Liver (tissue), 3 donors: ENCODE results near the gene ATIC.

Experiments used
- EGR1 ChIP-seq, 2 donors: IDR thresholded peaks; 2 replicates each; pipeline ENCODE4 v1.6.1; 2016 to 2018; ENCODE audit warnings: antibody characterized with exemption in 2 of 2, low read depth in 2 of 2
- FOXA1 ChIP-seq: IDR thresholded peaks from 2 replicates; pipeline ENCODE4 v1.6.1; 2016; ENCODE audit warnings: antibody characterized with exemption
- JUND ChIP-seq, 2 donors: IDR thresholded peaks; 2 replicates each; pipeline ENCODE4 v1.6.1; 2016; ENCODE audit warnings: antibody characterized with exemption in 2 of 2
- NR2F2 ChIP-seq: IDR thresholded peaks from 2 replicates; pipeline ENCODE4 v1.6.1; 2016; ENCODE audit warnings: antibody characterized with exemption
- SP1 ChIP-seq: IDR thresholded peaks from 2 replicates; pipeline ENCODE4 v1.6.1; 2018; ENCODE audit warnings: antibody characterized with exemption, mild to moderate bottlenecking
- YY1 ChIP-seq: IDR thresholded peaks from 2 replicates; pipeline ENCODE4 v1.6.1; 2016; ENCODE audit warnings: antibody characterized with exemption, mild to moderate bottlenecking
- TF ChIP-seq, protein P1 (sequence below): fragments of 150-350 bp; IDR thresholded peaks from 2 replicates; pipeline ENCODE4 v1.5.1; 2017; ENCODE audit warnings: improper control_type of control experiment, low read depth, low read length; ENCODE audit not compliant: missing input control
- TF ChIP-seq, protein P2 (sequence below): IDR thresholded peaks from 2 replicates; pipeline ENCODE4 v1.6.1; 2016; ENCODE audit warnings: antibody characterized with exemption, mild to moderate bottlenecking
- donor health status: healthy.
- donor health status: healthy.

DNA sequence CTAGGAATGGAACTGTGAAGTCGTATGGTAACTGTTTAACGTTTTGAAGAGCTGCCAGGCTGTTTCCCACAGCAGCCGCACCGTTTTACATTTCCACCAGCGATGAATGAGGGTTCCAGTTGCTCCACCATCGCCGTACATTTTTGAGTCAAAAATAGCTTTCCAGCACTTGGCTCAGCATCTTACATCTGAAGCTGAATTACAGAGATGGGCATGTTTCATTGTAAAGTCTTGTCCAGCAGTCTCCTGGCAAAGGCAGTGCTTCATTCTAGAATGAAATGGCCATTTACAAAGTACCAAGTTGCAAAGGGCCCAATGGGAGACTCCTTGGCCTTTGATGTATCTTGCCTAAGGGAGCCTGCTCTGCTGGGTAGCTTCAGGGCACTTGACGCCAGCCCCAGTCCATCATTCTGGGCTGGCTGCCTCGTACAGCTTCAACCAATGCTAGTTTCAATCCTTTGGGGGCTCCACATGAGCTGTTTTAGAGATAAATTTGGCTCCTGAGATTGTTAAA lies 45.1 kb downstream of the ATIC start:
- TF ChIP-seq, protein P1, sequence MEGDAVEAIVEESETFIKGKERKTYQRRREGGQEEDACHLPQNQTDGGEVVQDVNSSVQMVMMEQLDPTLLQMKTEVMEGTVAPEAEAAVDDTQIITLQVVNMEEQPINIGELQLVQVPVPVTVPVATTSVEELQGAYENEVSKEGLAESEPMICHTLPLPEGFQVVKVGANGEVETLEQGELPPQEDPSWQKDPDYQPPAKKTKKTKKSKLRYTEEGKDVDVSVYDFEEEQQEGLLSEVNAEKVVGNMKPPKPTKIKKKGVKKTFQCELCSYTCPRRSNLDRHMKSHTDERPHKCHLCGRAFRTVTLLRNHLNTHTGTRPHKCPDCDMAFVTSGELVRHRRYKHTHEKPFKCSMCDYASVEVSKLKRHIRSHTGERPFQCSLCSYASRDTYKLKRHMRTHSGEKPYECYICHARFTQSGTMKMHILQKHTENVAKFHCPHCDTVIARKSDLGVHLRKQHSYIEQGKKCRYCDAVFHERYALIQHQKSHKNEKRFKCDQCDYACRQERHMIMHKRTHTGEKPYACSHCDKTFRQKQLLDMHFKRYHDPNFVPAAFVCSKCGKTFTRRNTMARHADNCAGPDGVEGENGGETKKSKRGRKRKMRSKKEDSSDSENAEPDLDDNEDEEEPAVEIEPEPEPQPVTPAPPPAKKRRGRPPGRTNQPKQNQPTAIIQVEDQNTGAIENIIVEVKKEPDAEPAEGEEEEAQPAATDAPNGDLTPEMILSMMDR, result no peak
- no peak for TF ChIP-seq NR2F2
- TF ChIP-seq FOXA1, result no peak
- no peak for TF ChIP-seq EGR1 (IDR thresholded peaks at IDR 0.05; ENCODE audit: low read depth in 2 of 2)
- TF ChIP-seq JUND (IDR thresholded peaks at IDR 0.05), result no peak
- TF ChIP-seq, protein P2, sequence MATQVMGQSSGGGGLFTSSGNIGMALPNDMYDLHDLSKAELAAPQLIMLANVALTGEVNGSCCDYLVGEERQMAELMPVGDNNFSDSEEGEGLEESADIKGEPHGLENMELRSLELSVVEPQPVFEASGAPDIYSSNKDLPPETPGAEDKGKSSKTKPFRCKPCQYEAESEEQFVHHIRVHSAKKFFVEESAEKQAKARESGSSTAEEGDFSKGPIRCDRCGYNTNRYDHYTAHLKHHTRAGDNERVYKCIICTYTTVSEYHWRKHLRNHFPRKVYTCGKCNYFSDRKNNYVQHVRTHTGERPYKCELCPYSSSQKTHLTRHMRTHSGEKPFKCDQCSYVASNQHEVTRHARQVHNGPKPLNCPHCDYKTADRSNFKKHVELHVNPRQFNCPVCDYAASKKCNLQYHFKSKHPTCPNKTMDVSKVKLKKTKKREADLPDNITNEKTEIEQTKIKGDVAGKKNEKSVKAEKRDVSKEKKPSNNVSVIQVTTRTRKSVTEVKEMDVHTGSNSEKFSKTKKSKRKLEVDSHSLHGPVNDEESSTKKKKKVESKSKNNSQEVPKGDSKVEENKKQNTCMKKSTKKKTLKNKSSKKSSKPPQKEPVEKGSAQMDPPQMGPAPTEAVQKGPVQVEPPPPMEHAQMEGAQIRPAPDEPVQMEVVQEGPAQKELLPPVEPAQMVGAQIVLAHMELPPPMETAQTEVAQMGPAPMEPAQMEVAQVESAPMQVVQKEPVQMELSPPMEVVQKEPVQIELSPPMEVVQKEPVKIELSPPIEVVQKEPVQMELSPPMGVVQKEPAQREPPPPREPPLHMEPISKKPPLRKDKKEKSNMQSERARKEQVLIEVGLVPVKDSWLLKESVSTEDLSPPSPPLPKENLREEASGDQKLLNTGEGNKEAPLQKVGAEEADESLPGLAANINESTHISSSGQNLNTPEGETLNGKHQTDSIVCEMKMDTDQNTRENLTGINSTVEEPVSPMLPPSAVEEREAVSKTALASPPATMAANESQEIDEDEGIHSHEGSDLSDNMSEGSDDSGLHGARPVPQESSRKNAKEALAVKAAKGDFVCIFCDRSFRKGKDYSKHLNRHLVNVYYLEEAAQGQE, result no peak
- no peak for TF ChIP-seq YY1
- TF ChIP-seq SP1, result no peak
